ENCODE results near the gene TASP1.

Gene TASP1

GRCh38 chr20:13457487-13457886, 181.2 kb downstream of the TASP1 start:
- Histone ChIP-seq H3K4me1 (ENCODE audit: control insufficient read depth, insufficient read depth, low read depth, low read length) (peaks cover 2% of the 10 kb centered on the region), H3K4me3 (ENCODE audit: insufficient read depth in 1 of 2, low read depth in 1 of 2, low read length in 2 of 2) (no peak overlapping the region), H3K23ac (ENCODE audit: low read length in 2 of 2) (no peak overlapping the region), H3K14ac (ENCODE audit: low read length in 2 of 2) (no peak overlapping the region), H2BK15ac (ENCODE audit: low read depth, poor library complexity, severe bottlenecking) (no peak overlapping the region), H2BK120ac (ENCODE audit: low read depth, low read length) (no peak overlapping the region), H2AK5ac (ENCODE audit: low read length, severe bottlenecking) (no peak overlapping the region), H3K27me3 (ENCODE audit: control insufficient read depth in 1 of 2, insufficient read depth in 1 of 2, low read length in 2 of 2) (no peaks in the 10 kb centered on the region), H3K4ac (ENCODE audit: low read depth in 1 of 2, low read length in 2 of 2) (no peak overlapping the region), H3K79me1 (replicated peaks; ENCODE audit: low read length, poor library complexity, severe bottlenecking) (no peaks in the 10 kb centered on the region), H3K9me3 (ENCODE audit: control insufficient read depth, low read length) (peaks cover 4% of the 10 kb centered on the region), H4K91ac (ENCODE audit: low read length) (no peak overlapping the region), H3K27ac (ENCODE audit: low read length, poor library complexity, severe bottlenecking) (no peak overlapping the region), H2BK5ac (ENCODE audit: low read depth, low read length, poor library complexity, severe bottlenecking) (no peak overlapping the region), H3K36me3 (ENCODE audit: control insufficient read depth in 1 of 2, insufficient read depth in 2 of 2, low read depth in 1 of 2, low read length in 2 of 2) (no peaks in the 10 kb centered on the region), H3K18ac (ENCODE audit: low read depth in 1 of 2, low read length in 2 of 2) (no peak overlapping the region), H2AFZ (ENCODE audit: low read depth, low read length) (no peak overlapping the region), H3K9ac (ENCODE audit: low read length) (no peak overlapping the region), H3K4me2 (ENCODE audit: low read length, poor library complexity, severe bottlenecking) (no peak overlapping the region), H4K8ac (ENCODE audit: low read length) (no peak overlapping the region), H2BK12ac (ENCODE audit: low read length in 2 of 2) (no peak overlapping the region)
- no CpG with 5 or more reads among the region's 1 CpG for WGBS
- DNase-seq = no peak

- Histone ChIP-seq H3K27ac (ENCODE audit: low read length, poor library complexity, severe bottlenecking) (no peak overlapping the region), H3K27me3 (ENCODE audit: control insufficient read depth in 1 of 2, insufficient read depth in 1 of 2, low read length in 2 of 2) (no peaks in the 10 kb centered on the region), H3K79me1 (replicated peaks; ENCODE audit: low read length, poor library complexity, severe bottlenecking) (no peaks in the 10 kb centered on the region), H2AK5ac (ENCODE audit: low read length, severe bottlenecking) (no peak overlapping the region), H4K91ac (ENCODE audit: low read length) (no peak overlapping the region), H3K4me3 (ENCODE audit: insufficient read depth in 1 of 2, low read depth in 1 of 2, low read length in 2 of 2) (no peak overlapping the region), H3K4me1 (ENCODE audit: control insufficient read depth, insufficient read depth, low read depth, low read length) (peaks cover 2% of the 10 kb centered on the region), H4K8ac (ENCODE audit: low read length) (no peak overlapping the region), H3K4ac (ENCODE audit: low read depth in 1 of 2, low read length in 2 of 2) (no peak overlapping the region), H3K36me3 (ENCODE audit: control insufficient read depth in 1 of 2, insufficient read depth in 2 of 2, low read depth in 1 of 2, low read length in 2 of 2) (no peaks in the 10 kb centered on the region), H3K14ac (ENCODE audit: low read length in 2 of 2) (no peak overlapping the region), H2AFZ (ENCODE audit: low read depth, low read length) (no peak overlapping the region), H3K23ac (ENCODE audit: low read length in 2 of 2) (no peak overlapping the region), H3K4me2 (ENCODE audit: low read length, poor library complexity, severe bottlenecking) (no peak overlapping the region), H2BK5ac (ENCODE audit: low read depth, low read length, poor library complexity, severe bottlenecking) (no peak overlapping the region), H3K18ac (ENCODE audit: low read depth in 1 of 2, low read length in 2 of 2) (no peak overlapping the region), H2BK15ac (ENCODE audit: low read depth, poor library complexity, severe bottlenecking) (no peak overlapping the region), H3K9ac (ENCODE audit: low read length) (no peak overlapping the region), H3K9me3 (ENCODE audit: control insufficient read depth, low read length) (peaks cover 4% of the 10 kb centered on the region), H2BK120ac (ENCODE audit: low read depth, low read length) (no peak overlapping the region), H2BK12ac (ENCODE audit: low read length in 2 of 2) (no peak overlapping the region)
- no peak for DNase-seq
- 75% methylated on average over 3 of the region's 3 CpGs for WGBS
These were observed 183.0 kb downstream of the TASP1 start for GRCh38 chr20:13455713-13456112.

GRCh38 chr20:13453367-13453766, 185.4 kb downstream of the TASP1 start:
- no peak overlapping the region for H3K27ac ChIP-seq (ENCODE audit: low read length, poor library complexity, severe bottlenecking)
- H2BK120ac ChIP-seq (ENCODE audit: low read depth, low read length) = no peak overlapping the region

GRCh38 chr20:13452470-13453124, 186.1 kb downstream of the TASP1 start:
- H3K4ac ChIP-seq (ENCODE audit: low read depth in 1 of 2, low read length in 2 of 2) = no peak overlapping the region
- H3K18ac ChIP-seq (ENCODE audit: low read depth in 1 of 2, low read length in 2 of 2) = no peak overlapping the region
- H3K9me3 ChIP-seq (ENCODE audit: control insufficient read depth, low read length) = peaks cover 4% of the 10 kb centered on the region
- H3K9ac ChIP-seq (ENCODE audit: low read length) = no peak overlapping the region
- H4K8ac ChIP-seq (ENCODE audit: low read length) = no peak overlapping the region
- no peak overlapping the region for H2AK5ac ChIP-seq (ENCODE audit: low read length, severe bottlenecking)
- WGBS = 81% methylated on average over 3 of the region's 3 CpGs
- H3K27me3 ChIP-seq (ENCODE audit: control insufficient read depth in 1 of 2, insufficient read depth in 1 of 2, low read length in 2 of 2) = no peaks in the 10 kb centered on the region
- H3K36me3 ChIP-seq (ENCODE audit: control insufficient read depth in 1 of 2, insufficient read depth in 2 of 2, low read depth in 1 of 2, low read length in 2 of 2) = no peaks in the 10 kb centered on the region
- H2BK120ac ChIP-seq (ENCODE audit: low read depth, low read length) = no peak overlapping the region
- no peak overlapping the region for H3K23ac ChIP-seq (ENCODE audit: low read length in 2 of 2)
- H3K14ac ChIP-seq (ENCODE audit: low read length in 2 of 2) = no peak overlapping the region
- H2AFZ ChIP-seq (ENCODE audit: low read depth, low read length) = no peak overlapping the region
- H3K4me2 ChIP-seq (ENCODE audit: low read length, poor library complexity, severe bottlenecking) = no peak overlapping the region
- no peaks in the 10 kb centered on the region for H3K79me1 ChIP-seq (replicated peaks; ENCODE audit: low read length, poor library complexity, severe bottlenecking)
- no peak overlapping the region for H2BK12ac ChIP-seq (ENCODE audit: low read length in 2 of 2)
- H2BK5ac ChIP-seq (ENCODE audit: low read depth, low read length, poor library complexity, severe bottlenecking) = no peak overlapping the region
- H4K91ac ChIP-seq (ENCODE audit: low read length) = no peak overlapping the region
- H3K4me3 ChIP-seq (ENCODE audit: insufficient read depth in 1 of 2, low read depth in 1 of 2, low read length in 2 of 2) = no peak overlapping the region
- H3K27ac ChIP-seq (ENCODE audit: low read length, poor library complexity, severe bottlenecking) = no peak overlapping the region
- H2BK15ac ChIP-seq (ENCODE audit: low read depth, poor library complexity, severe bottlenecking) = no peak overlapping the region
- peaks cover 2% of the 10 kb centered on the region for H3K4me1 ChIP-seq (ENCODE audit: control insufficient read depth, insufficient read depth, low read depth, low read length)
- no peak for DNase-seq

More at GRCh38 chr20:13453367-13453766, 185.4 kb downstream of the TASP1 start:
- 100% methylated on average over 2 of the region's 2 CpGs for WGBS
- H3K27me3 ChIP-seq (ENCODE audit: control insufficient read depth in 1 of 2, insufficient read depth in 1 of 2, low read length in 2 of 2) = no peaks in the 10 kb centered on the region
- no peak overlapping the region for H2AFZ ChIP-seq (ENCODE audit: low read depth, low read length)
- H3K9ac ChIP-seq (ENCODE audit: low read length) = no peak overlapping the region
- no peak overlapping the region for H3K4me3 ChIP-seq (ENCODE audit: insufficient read depth in 1 of 2, low read depth in 1 of 2, low read length in 2 of 2)
- no peak overlapping the region for H3K14ac ChIP-seq (ENCODE audit: low read length in 2 of 2)
- H2BK5ac ChIP-seq (ENCODE audit: low read depth, low read length, poor library complexity, severe bottlenecking) = no peak overlapping the region
- no peaks in the 10 kb centered on the region for H3K79me1 ChIP-seq (replicated peaks; ENCODE audit: low read length, poor library complexity, severe bottlenecking)
- no peaks in the 10 kb centered on the region for H3K36me3 ChIP-seq (ENCODE audit: control insufficient read depth in 1 of 2, insufficient read depth in 2 of 2, low read depth in 1 of 2, low read length in 2 of 2)
- no peak overlapping the region for H4K8ac ChIP-seq (ENCODE audit: low read length)
- no peak overlapping the region for H3K18ac ChIP-seq (ENCODE audit: low read depth in 1 of 2, low read length in 2 of 2)
- no peak overlapping the region for H4K91ac ChIP-seq (ENCODE audit: low read length)
- H3K4me1 ChIP-seq (ENCODE audit: control insufficient read depth, insufficient read depth, low read depth, low read length) = peaks cover 2% of the 10 kb centered on the region
- no peak overlapping the region for H2BK15ac ChIP-seq (ENCODE audit: low read depth, poor library complexity, severe bottlenecking)
- H2AK5ac ChIP-seq (ENCODE audit: low read length, severe bottlenecking) = no peak overlapping the region
- H3K23ac ChIP-seq (ENCODE audit: low read length in 2 of 2) = no peak overlapping the region
- no peak overlapping the region for H2BK12ac ChIP-seq (ENCODE audit: low read length in 2 of 2)
- H3K4ac ChIP-seq (ENCODE audit: low read depth in 1 of 2, low read length in 2 of 2) = no peak overlapping the region
- peaks cover 4% of the 10 kb centered on the region for H3K9me3 ChIP-seq (ENCODE audit: control insufficient read depth, low read length)
- no peak overlapping the region for H3K4me2 ChIP-seq (ENCODE audit: low read length, poor library complexity, severe bottlenecking)
- DNase-seq = no peak
